DMS 273 treated with DMSO at 0.1 percent for 48 hours (cell line): Measurements from ENCODE around the gene DHRSX.
"Not testable (repeated sequence)": the region's sequence is repeated elsewhere in the genome, so short reads cannot be mapped to it uniquely, and the experiment has no call there.

Experiments used
- DNase-seq: peaks from one replicate; lab custom pipeline; 2025; lab: John Stamatoyannopoulos, UW

The DHRSX gene

DNA sequence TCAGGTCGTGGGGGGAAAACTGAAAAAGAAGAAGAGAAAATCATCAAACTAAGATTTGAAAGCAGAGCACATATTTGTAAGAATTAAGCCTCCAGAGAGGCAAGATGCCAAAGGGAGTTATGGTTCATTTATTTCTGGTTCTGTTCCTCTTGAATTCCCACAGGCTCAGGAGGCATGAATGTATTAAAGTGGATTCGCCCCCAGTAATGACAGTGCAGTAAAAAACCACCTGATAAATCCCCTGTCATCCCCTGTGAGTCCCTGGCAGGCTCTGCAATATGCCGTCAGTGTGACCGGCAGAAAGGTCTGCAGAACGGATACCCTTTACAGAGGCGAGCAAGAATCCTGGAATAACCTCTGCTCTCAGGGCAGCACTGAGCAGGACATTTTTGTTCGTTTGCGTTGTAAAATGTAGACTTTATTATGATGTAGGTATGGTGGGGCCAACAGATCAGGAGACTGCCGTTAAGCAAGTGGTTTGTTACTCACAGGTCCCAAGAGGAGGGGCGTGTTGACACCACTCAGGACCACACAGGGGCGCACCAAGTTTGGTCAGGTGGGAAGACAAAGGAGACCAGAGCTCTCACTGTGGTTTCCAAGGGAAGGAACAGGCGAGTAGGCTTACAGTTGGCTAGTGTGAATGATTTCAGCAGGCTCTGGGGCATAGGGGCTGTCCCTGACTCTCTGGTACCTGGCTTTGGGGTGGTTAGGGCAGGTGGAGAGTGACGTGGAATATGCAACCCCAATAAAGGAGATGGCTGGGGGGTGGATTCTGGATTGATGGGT lies 75.3 kb downstream of the DHRSX start:
- DNase-seq, result no peak

GRCh38 chrX:2424317-2424716 lies 76.5 kb downstream of the DHRSX start:
- no peak for DNase-seq

GRCh38 chrX:2423899-2424298 lies 76.9 kb downstream of the DHRSX start:
- no peak for DNase-seq

GRCh38 chrX:2423282-2423681 lies 77.5 kb downstream of the DHRSX start:
- no peak for DNase-seq

DNA sequence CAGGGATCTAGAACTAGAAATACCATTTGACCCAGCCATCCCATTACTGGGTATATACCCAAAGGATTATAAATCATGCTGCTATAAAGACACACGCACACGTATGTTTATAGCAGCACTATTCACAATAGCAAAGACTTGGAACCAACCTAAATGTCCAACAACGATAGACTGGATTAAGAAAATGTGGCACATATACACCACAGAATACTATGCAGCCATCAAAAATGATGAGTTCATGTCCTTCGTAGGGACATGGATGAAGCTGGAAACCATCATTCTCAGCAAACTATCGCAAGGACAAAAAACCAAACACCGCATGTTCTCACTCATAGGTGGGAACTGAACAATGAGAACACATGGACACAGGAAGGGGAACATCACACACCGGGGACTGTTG lies 81.4 kb downstream of the DHRSX start:
- DNase-seq, result not testable (repeated sequence)

- DNase-seq, result no peak
Observed at GRCh38 chrX:2418000-2418399, 82.8 kb downstream of the DHRSX start.

GRCh38 chrX:2416851-2417604 lies 83.7 kb downstream of the DHRSX start:
- no peak for DNase-seq

- no peak for DNase-seq
Observed at GRCh38 chrX:2414384-2414783, 86.4 kb downstream of the DHRSX start.

GRCh38 chrX:2413969-2414368 lies 86.8 kb downstream of the DHRSX start:
- no peak for DNase-seq

- DNase-seq, result no peak
Observed at GRCh38 chrX:2412131-2412530, 88.6 kb downstream of the DHRSX start.

- no peak for DNase-seq
Observed at GRCh38 chrX:2410279-2411020, 90.3 kb downstream of the DHRSX start.

DNA sequence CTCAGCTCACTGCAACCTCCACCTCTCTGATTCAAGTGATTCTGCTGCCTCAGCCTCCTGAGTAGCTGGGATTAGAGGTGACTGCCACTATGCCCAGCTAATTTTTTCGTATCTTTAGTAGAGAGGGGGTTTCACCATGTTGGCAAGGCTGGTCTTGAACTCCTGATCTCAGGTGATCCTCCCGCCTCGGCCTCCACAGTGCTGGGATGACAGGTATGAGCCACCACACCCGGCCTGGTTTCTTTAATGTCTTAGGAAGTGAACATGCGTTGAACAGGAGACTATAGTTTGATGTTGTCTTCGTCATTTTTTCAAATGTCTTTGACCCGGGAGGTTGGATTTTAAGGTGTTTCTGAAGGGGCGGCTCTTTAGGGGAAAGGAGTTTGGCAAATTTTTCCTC lies 91.0 kb downstream of the DHRSX start:
- no peak for DNase-seq

GRCh38 chrX:2408856-2409255 lies 91.9 kb downstream of the DHRSX start:
- DNase-seq, result no peak

DNA sequence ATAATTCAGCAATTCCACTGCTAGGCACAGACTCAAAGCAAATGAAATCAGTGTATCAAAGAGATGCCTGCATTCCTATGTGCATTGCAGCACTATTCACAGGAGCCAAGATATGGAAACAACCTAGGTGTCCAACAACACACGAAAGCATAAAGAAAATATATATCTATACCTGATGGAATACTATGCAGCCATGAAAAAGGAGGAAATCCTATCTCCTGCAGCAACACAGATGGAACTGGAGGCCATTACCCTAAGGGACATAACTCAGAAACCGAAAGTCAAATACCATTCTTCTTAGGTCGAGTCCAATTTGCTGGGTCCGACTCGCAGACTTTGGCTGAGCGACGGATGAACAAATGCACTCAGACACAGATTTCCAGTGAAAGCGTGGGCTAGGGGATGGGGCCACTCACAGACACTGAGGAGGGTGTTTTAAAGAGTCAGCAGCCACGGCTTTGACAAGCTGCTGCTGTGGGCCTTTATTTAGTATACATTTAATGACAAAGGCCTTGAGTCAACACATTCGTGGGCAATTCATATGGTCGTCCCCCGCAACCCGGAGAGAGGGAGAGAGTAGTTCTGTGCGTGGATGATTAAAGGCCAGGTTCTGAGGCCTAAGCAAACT lies 93.8 kb downstream of the DHRSX start:
- DNase-seq, result no peak

- no peak for DNase-seq
Observed at GRCh38 chrX:2404776-2405175, 96.0 kb downstream of the DHRSX start.

DNA sequence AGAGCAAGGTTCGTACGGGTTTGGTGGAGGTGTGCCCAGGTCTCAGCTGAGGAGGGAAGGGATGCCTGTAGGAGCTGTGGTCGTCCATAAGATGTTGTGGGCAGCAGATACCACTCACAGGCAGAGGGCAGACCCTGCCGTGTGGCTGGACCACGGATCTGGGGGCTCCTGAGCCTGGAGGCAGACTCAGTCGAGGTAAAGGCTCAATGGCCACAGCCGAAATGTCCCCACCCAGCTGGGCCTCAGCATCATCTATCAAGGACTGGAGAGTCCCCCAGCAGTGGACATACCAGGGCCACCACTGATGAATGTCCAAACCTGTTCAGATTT lies 98.5 kb downstream of the DHRSX start:
- DNase-seq, result no peak

- DNase-seq, result no peak
Observed at GRCh38 chrX:2401590-2402360, 99.0 kb downstream of the DHRSX start.

GRCh38 chrX:2401201-2401589 lies 99.6 kb downstream of the DHRSX start:
- no peak for DNase-seq

DNA sequence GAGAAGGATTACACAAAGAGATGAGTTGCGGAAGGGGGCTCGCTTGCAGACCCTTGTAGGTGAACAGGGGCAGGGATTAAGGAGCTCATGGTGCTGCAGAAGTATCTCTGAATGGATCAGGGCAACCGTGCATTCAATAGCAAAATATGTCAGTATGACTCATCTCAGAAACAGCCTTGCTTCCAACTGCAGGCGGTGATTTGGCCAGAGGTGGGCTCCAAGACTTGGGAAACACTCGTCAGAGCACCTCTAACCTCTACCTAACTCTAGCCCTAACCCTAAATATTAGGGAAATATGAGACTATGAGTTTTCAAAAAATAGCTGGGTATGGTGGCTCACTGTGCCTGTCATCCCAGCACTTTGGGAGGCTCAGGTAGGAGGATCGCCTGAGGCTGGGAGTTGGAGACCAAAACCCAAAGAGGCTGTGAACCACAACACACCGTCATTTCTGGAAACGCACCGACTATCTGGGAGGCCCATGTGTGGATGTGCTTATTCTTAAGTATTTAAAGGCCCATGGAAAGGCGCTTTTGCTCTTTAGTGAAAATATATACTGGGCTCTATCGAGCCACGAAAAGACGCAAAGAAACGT lies 102.6 kb downstream of the DHRSX start:
- no peak for DNase-seq

DNA sequence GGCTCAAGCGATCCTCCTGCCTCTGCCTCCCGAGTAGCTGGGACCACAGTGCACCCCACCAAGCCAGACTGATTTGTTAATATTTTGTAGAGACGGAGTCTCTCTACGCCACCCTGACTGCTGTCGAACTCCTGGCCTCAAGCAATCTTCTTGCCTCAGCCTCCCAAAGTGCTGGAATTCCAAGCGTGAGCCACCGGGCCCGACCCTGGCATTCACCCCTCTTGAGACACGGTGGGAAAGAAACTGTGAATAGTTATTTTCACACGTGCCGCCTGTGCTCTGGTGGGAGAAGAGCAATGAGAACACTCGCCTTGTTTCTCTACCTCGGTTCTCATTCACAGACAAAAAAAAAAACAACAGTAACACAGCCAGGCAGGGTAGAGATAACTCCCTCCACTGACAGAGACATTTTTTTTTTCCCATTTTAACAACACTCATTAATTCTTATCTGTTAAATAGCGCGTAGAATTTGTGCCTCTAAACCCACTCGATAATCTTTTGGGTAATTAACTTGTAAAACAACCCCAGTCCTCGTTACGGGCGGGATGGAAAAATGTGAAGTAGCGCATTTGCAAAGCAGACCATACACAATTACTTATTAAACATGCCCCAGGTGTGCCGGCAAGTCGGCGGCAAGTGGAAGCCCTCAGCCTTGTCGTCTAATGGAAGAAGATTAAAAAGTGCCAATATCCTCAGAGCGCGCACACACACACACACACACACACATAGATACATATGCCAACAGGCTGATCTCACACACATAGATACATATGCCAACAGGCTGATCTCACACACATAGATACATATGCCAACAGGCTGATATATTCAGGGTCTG lies 103.3 kb downstream of the DHRSX start:
- no peak for DNase-seq
